Sigmoid colon (tissue), 7 donors: ENCODE measurements around the gene ZNF710. TPM values are rescaled to one million over a fixed set of nuclear protein-coding genes. Genes with fewer than 3 reads are reported as not detected.

Source experiments
- DNase-seq: peaks from one replicate; pipeline ENCODE4 v3.0.0-alpha.2; 2019
- H3K27ac ChIP-seq, 4 donors: fragments of 200-600 bp; sonication (generic); one replicate each; pipeline ENCODE4 v1.5.1; 2016 to 2019; ENCODE audit warnings: mild to moderate bottlenecking in 1 of 4
- H3K27me3 ChIP-seq, 3 donors: fragments of 200-600 bp; sonication (generic); one replicate each; pipeline ENCODE4 v1.5.1; 2019; ENCODE audit warnings: mild to moderate bottlenecking in 1 of 3
- H3K36me3 ChIP-seq, 4 donors: fragments of 200-600 bp; sonication (generic); one replicate each; pipeline ENCODE4 v1.5.1; 2016 to 2019
- H3K4me1 ChIP-seq, 4 donors: fragments of 200-600 bp; sonication (generic); one replicate each; pipeline ENCODE4 v1.5.1; 2017 to 2019
- H3K4me3 ChIP-seq, 4 donors: fragments of 200-600 bp; sonication (generic); one replicate each; pipeline ENCODE4 v1.5.1; 2017 to 2019; ENCODE audit warnings: mild to moderate bottlenecking in 2 of 4, moderate library complexity in 1 of 4
- H3K9me3 ChIP-seq, 4 donors: fragments of 200-600 bp in 3 of 4; sonication (generic) in 3 of 4; one replicate each; pipeline versions ENCODE4 v1.5.1 to v1.6.1; 2013 to 2019
- EP300 ChIP-seq, 4 donors: sonication (generic); formaldehyde crosslinking; IDR thresholded peaks; one replicate each; pipeline ENCODE4 v1.6.1; 2017; ENCODE audit warnings: antibody characterized with exemption in 4 of 4
- POLR2A ChIP-seq, 2 donors: fragments of 450-650 bp; IDR thresholded peaks; one replicate each; pipeline ENCODE4 v1.6.1; 2016; ENCODE audit warnings: antibody characterized with exemption in 2 of 2, mild to moderate bottlenecking in 2 of 2, moderate library complexity in 2 of 2
- POLR2AphosphoS5 ChIP-seq, 4 donors: sonication (generic); formaldehyde crosslinking; IDR thresholded peaks; one replicate each; pipeline ENCODE4 v1.6.1; 2017; ENCODE audit warnings: antibody characterized with exemption in 4 of 4
- WGBS, 2 donors: extraction: QIAGEN DNeasy Blood & Tissue Kit; methylation state at CpG; one replicate each; pipeline ENCODE4 v1.1.7; 2013; 5-methylcytosine and 5-hydroxymethylcytosine counted together
- intact Hi-C: fragments of 100-400 bp; cut with DNase I; formaldehyde crosslinking; loops from one replicate; pipeline ENCODE4 v1.15.1; 2023
- polyA plus RNA-seq, 3 donors: library from polyadenylated mRNA; stranded (reverse); fragments of 200-250 nt; gene quantifications; one replicate each; pipeline ENCODE4 v1.2.3, GENCODE V29; 2013
- total RNA-seq, 4 donors: library from RNA; depleted of rRNA; stranded (reverse); fragments of >200 nt; gene quantifications; one replicate each; pipeline ENCODE4 v1.1.0, GENCODE V29; 2016
- TF ChIP-seq, protein P1 (sequence below), 4 experiments: fragments of 450-650 bp in 3 of 4; fragments of 200-600 bp in 1 of 4; IDR thresholded peaks; one replicate each; pipeline ENCODE4 v1.5.1; 2016 to 2019; ENCODE audit warnings: antibody characterized with exemption in 4 of 4, mild to moderate bottlenecking in 3 of 4, moderate library complexity in 2 of 4
- donor health status: healthy with polysubstance abuse.
- donor health status: Bipolar disorder and iron deficiency.
- donor health status: healthy.

Gene ZNF710
- total and polyA plus RNA-seq, 7 donors, result 5.3 to 28.2 (median 10.0) TPM

DNA sequence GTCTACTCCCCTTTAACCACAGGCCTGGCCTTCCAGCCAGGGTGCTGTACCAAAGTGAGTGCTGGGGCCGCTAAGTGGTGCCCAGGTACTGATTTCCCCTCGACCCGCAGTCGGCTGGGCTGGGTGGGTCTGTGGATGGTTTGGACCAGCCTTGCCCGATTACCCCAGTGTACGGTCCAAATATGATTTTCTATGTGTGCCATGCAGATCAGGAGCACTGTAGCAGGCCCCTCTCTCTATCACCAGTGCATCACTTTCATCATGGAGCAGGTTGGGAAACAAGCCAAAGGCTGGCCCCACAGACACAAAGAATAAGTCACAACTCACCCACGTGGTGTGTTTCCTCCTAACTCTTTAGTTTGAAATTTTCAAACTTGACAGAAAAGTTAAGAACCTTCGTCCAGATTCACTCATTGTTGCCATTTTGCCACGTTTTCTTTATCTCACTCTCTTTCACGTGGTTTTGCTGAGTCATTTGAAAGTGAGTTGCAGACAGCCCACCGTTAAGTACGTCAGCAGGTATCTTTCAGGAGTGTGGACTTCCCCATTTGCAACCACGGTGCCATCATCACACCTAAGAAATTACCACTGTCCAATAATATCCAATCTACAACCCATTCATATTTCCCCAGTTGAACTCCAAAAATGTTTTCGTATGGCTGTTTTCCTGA, 37.0 kb downstream of the ZNF710 start:
- TF ChIP-seq, protein P1, sequence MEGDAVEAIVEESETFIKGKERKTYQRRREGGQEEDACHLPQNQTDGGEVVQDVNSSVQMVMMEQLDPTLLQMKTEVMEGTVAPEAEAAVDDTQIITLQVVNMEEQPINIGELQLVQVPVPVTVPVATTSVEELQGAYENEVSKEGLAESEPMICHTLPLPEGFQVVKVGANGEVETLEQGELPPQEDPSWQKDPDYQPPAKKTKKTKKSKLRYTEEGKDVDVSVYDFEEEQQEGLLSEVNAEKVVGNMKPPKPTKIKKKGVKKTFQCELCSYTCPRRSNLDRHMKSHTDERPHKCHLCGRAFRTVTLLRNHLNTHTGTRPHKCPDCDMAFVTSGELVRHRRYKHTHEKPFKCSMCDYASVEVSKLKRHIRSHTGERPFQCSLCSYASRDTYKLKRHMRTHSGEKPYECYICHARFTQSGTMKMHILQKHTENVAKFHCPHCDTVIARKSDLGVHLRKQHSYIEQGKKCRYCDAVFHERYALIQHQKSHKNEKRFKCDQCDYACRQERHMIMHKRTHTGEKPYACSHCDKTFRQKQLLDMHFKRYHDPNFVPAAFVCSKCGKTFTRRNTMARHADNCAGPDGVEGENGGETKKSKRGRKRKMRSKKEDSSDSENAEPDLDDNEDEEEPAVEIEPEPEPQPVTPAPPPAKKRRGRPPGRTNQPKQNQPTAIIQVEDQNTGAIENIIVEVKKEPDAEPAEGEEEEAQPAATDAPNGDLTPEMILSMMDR (IDR thresholded peaks at IDR 0.05), result no peak
- TF ChIP-seq EP300 (IDR thresholded peaks at IDR 0.05) (no peak), POLR2AphosphoS5 (IDR thresholded peaks at IDR 0.05) (no peak), POLR2A (IDR thresholded peaks at IDR 0.05) (no peak)
- no peak overlapping the region for H3K4me3 ChIP-seq
- no peaks in the 10 kb centered on the region for H3K36me3 ChIP-seq
- intact Hi-C loops, result no loop called here
- peak; percentile 58 for DNase-seq
- 69 to 85% methylated on average over 14 of the region's 14 CpGs for WGBS, 2 donors
- H3K4me1 ChIP-seq, result peaks cover 0 to 66% (median 39%) of the 10 kb centered on the region in 4 donors
- H3K27me3 ChIP-seq, result no peaks in the 10 kb centered on the region
- H3K9me3 ChIP-seq, result no peaks in the 10 kb centered on the region
- H3K27ac ChIP-seq, result no peak overlapping the region

DNA sequence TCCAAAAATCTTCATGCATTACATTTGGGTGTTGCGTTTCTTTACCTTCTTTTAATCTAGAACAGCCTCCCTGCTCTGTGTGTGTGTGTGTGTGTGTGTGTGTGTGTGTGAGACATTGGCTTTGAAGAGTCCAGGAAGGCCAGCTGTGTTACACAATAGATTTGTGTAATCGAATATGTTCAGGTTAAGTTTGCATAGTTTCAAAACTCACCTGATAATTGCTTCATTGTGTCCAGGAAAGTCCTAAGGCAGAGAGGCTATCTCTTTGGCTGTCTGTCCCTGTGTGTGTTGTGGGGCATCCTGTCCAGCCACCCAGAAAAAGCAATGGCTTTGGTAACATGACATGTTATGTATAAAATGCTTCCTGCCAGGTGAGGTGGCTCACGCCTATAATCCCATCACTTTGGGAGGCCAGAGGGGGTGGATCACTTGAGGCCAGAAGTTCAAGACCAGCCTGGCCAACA, 37.5 kb downstream of the ZNF710 start:
- intact Hi-C loops, result no loop called here
- DNase-seq, result peak; percentile 12
- Histone ChIP-seq H3K27ac (no peak overlapping the region), H3K36me3 (no peaks in the 10 kb centered on the region), H3K9me3 (no peaks in the 10 kb centered on the region), H3K4me3 (no peak overlapping the region), H3K27me3 (no peaks in the 10 kb centered on the region), H3K4me1 (peaks cover 0 to 61% (median 36%) of the 10 kb centered on the region in 4 donors)
- no peak for TF ChIP-seq POLR2AphosphoS5 (IDR thresholded peaks at IDR 0.05)
- TF ChIP-seq, protein P1 (IDR thresholded peaks at IDR 0.05), result no peak
- no peak for TF ChIP-seq POLR2A (IDR thresholded peaks at IDR 0.05)
- TF ChIP-seq EP300 (IDR thresholded peaks at IDR 0.05), result no peak
- 61 to 82% methylated on average over 3 of the region's 3 CpGs for WGBS, 2 donors

DNA sequence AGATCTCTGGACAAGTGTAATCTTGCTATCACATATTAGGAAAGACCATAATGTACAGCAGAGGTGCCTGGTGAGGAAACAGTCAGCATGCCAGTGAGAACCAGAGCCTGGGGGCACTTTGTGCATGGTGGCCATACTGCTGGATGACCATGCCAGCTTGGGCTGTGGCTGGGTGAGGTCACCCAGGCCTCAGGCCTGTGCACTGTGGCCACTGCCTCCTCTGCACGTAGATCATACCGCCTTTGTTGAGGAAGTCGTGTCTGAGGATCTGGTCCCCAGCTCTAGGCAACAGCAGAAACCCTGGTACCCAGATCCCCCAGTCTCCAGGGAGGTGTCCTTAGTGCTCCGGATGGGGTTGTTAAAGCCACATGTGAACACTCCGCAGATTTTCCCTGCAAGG, 38.9 kb downstream of the ZNF710 start:
- DNase-seq, result no peak
- Histone ChIP-seq H3K36me3 (no peaks in the 10 kb centered on the region), H3K27ac (no peak overlapping the region), H3K4me1 (peaks cover 0 to 49% (median 24%) of the 10 kb centered on the region in 4 donors), H3K4me3 (no peak overlapping the region), H3K27me3 (no peaks in the 10 kb centered on the region), H3K9me3 (no peaks in the 10 kb centered on the region)
- 49 to 74% methylated on average over 5 of the region's 5 CpGs for WGBS, 2 donors
- intact Hi-C loops, result no loop called here
- no peak for TF ChIP-seq EP300 (IDR thresholded peaks at IDR 0.05)
- no peak for TF ChIP-seq POLR2AphosphoS5 (IDR thresholded peaks at IDR 0.05)
- TF ChIP-seq, protein P1 (IDR thresholded peaks at IDR 0.05), result no peak
- TF ChIP-seq POLR2A (IDR thresholded peaks at IDR 0.05), result no peak

DNA sequence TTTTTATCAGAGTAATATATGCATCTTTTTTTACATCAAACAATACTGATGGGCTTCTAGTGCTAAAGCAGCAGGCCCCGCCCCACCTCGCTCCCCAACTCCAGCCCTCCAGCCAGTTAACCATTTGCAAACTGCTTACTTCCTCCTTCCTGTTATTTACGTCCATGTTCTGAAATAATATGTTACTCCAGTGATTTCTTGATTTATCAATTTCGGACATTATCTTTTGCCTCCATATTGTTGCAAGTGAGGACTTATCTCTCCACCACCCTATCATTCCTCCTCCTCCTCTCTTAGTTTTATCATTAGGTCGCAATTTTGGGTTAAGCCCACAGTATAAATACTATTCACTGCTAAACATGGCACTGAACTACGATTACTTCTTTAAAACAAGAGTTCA, 39.5 kb downstream of the ZNF710 start:
- no peak for DNase-seq
- H3K27me3 ChIP-seq, result no peaks in the 10 kb centered on the region
- H3K4me1 ChIP-seq, result peaks cover 0 to 43% (median 18%) of the 10 kb centered on the region in 4 donors
- no peak overlapping the region for H3K27ac ChIP-seq
- 25 to 58% methylated on average over 6 of the region's 6 CpGs for WGBS, 2 donors
- intact Hi-C loops, result no loop called here
- no peaks in the 10 kb centered on the region for H3K9me3 ChIP-seq
- no peak for TF ChIP-seq POLR2AphosphoS5 (IDR thresholded peaks at IDR 0.05)
- TF ChIP-seq, protein P1 (IDR thresholded peaks at IDR 0.05), result no peak
- no peak for TF ChIP-seq POLR2A (IDR thresholded peaks at IDR 0.05)
- TF ChIP-seq EP300 (IDR thresholded peaks at IDR 0.05), result no peak
- no peak overlapping the region for H3K4me3 ChIP-seq
- no peaks in the 10 kb centered on the region for H3K36me3 ChIP-seq
